ENCODE measurements around the gene PLA2G4E. TPM values are rescaled to one million over a fixed set of nuclear protein-coding genes. Genes with fewer than 3 reads are reported as not detected.

The PLA2G4E gene
- total RNA-seq, 1 donor from 2014 or later = not detected

DNA sequence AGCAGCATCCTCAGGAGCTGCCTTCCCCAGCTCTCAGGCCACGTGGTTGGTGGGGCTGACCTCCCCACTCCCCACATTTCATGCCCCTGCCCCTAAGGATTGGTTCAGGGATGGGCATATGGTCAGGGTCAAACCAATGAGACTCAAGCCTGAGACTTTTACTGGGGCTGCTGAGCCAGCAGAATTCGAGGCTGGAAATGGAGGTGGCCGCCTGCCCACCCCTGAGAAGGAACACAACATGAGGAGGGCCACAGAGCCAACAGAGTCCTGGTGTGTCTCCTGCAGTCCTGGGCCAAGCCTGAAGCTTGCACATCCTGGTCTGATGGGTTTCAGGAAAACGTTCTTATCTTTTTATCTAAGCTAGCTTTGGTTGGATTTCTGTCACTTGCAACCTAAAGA, 54.4 kb downstream of the PLA2G4E start:
- POLR2A ChIA-PET = interaction anchor here (0.7 to 8.2 kb wide), 3 partner anchors 9 to 37 kb away, joined by 5 to 92 read pairs (median 7); no protein-coding TSS in a partner anchor
- intact Hi-C loops (cut with micrococcal nuclease) = no loop called here
- ATAC-seq (ENCODE audit: low read depth) (no peak), DNase-seq (no peak)
- no peaks in the 10 kb centered on the region for H3K9me3 Mint-ChIP-seq
- CTCF ChIA-PET = interaction anchor here (1.0 kb wide), 1 partner anchor 62 kb away, joined by 3 read pairs; no protein-coding TSS in a partner anchor
- H3K27ac Mint-ChIP-seq = peak overlapping the region; percentile 94
- peaks cover 56% of the 10 kb centered on the region for H3K4me1 Mint-ChIP-seq
- peaks cover 2% of the 10 kb centered on the region for H3K36me3 Mint-ChIP-seq (ENCODE audit: low read depth)
- H3K27me3 Mint-ChIP-seq = no peaks in the 10 kb centered on the region
- H3K4me3 Mint-ChIP-seq = no peak overlapping the region
- TF ChIP-seq, protein P1, sequence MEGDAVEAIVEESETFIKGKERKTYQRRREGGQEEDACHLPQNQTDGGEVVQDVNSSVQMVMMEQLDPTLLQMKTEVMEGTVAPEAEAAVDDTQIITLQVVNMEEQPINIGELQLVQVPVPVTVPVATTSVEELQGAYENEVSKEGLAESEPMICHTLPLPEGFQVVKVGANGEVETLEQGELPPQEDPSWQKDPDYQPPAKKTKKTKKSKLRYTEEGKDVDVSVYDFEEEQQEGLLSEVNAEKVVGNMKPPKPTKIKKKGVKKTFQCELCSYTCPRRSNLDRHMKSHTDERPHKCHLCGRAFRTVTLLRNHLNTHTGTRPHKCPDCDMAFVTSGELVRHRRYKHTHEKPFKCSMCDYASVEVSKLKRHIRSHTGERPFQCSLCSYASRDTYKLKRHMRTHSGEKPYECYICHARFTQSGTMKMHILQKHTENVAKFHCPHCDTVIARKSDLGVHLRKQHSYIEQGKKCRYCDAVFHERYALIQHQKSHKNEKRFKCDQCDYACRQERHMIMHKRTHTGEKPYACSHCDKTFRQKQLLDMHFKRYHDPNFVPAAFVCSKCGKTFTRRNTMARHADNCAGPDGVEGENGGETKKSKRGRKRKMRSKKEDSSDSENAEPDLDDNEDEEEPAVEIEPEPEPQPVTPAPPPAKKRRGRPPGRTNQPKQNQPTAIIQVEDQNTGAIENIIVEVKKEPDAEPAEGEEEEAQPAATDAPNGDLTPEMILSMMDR (IDR thresholded peaks at IDR 0.05) = no peak

DNA sequence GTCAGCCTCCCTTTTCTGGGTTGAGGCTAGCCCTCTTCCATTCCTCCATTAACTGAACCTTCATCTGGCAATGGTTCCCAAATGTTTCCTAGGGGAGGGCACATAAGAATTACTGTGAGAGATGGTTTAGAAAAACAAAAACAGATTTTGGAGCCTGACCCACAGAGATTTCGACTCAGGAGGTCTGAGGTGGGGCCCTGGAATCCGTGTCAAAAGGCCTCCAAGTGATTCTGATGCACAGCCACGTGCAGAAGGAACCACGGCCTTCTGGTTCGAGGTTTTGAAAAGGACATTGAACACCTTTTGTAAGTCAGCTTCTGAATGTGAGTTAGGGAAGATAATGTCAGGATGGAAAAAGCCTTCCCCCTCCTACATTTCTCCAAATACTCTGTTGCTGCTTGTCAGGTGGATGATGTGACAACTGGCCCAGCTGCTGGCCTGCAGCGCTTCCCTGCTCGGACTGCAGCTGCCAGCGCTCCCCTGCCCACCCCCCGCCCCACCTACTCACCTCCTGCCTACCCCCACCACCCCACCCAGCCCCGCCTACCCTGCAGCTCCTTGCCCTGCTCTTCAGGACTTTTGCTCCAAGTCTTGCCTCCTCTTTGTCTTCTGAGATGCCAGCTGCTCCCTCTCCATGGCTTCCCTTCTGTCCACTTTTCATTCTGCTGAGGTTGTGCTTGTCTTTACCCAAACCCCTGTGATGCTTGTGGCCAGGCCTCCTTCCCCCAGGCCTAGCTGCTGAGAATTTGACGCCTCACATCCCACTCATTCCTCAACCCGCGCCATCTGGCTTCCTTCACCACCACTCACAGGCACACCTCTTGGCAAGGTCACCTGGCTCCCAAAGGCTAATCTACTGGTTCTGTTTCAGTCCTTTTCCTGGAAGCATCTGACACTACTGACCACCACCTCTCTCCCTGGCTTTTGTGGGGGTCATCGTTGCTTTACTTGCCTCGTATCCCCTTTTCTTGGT, 55.1 kb downstream of the PLA2G4E start:
- Mint-ChIP-seq H3K4me1 (peaks cover 49% of the 10 kb centered on the region), H3K36me3 (ENCODE audit: low read depth) (peaks cover 2% of the 10 kb centered on the region), H3K4me3 (no peak overlapping the region), H3K27me3 (no peaks in the 10 kb centered on the region), H3K9me3 (no peaks in the 10 kb centered on the region), H3K27ac (peak overlapping the region; percentile 56)
- POLR2A ChIA-PET = interaction anchor here (1.6 to 8.2 kb wide), 2 partner anchors 8 to 36 kb away, joined by 5 to 92 read pairs; no protein-coding TSS in a partner anchor
- CTCF ChIA-PET = no interaction called here
- TF ChIP-seq, protein P1 (IDR thresholded peaks at IDR 0.05) = no peak
- intact Hi-C loops (cut with micrococcal nuclease) = no loop called here
- no peak for ATAC-seq (ENCODE audit: low read depth)
- DNase-seq = no peak

DNA sequence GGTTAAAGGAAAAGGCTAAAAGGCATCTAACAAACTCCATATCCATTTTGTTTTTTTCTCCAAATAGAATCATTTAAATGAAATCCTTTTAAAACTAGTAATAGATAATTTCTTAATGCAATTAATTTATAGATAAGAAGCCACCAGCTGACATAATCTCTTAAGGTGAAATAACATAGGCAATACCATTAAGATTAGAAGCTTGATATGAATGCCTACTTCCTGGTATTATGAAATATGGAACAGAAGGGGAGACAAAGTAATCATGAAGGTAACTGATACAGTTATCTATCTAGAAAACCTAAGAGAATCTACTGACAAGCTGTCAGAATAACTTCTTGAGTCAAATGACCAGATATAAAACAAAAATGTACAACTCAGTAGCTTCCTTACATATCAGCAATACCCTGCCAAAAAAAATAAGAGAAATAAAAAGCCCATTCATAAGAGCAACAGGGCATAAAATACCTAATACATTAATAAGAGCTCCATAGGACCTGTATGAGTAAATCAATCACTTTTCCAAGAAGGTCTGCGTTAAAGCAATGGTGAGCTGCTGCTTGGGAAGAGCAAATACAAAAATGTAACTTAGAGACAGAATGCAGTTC, 59.1 kb downstream of the PLA2G4E start:
- Mint-ChIP-seq H3K27ac (no peak overlapping the region), H3K36me3 (ENCODE audit: low read depth) (peaks cover 5% of the 10 kb centered on the region), H3K4me3 (no peak overlapping the region), H3K4me1 (peaks cover 17% of the 10 kb centered on the region), H3K27me3 (no peaks in the 10 kb centered on the region), H3K9me3 (no peaks in the 10 kb centered on the region)
- ATAC-seq (ENCODE audit: low read depth) (no peak), DNase-seq (no peak)
- TF ChIP-seq, protein P1 (IDR thresholded peaks at IDR 0.05) = no peak
- CTCF ChIA-PET = interaction anchor here (0.5 to 0.7 kb wide), 2 partner anchors 102 to 163 kb away, joined by 3 read pairs; no protein-coding TSS in a partner anchor
- POLR2A ChIA-PET = interaction anchor here (0.6 to 1.0 kb wide), 2 partner anchors 11 to 29 kb away, joined by 4 to 8 read pairs; partner anchors contain the start of gene EHD4
- intact Hi-C loops (cut with micrococcal nuclease) = no loop called here

DNA sequence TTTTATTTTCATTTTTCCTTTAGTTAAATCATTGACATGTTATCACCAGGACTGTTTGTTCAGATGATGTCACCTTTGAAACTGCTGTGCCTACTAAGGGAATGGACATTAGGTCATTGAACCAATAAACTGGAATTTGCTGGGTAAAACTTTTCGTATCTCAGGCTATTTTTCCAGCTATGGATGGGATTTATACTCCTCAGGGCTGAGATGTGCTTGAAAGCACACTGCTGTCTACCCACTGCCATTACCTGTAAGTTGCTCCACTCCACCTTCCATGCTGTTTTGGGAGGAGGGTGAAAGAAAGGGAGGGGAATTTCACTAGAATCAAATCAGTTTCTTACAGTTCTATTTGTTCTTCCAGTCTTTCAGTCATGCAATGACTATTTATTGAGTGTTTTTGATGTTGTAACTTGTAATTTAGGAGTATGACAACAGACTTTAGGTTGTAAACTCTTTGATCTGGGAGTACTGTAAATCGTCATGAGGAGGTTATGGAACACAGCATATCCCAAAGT, 59.8 kb downstream of the PLA2G4E start:
- intact Hi-C loops (cut with micrococcal nuclease) = no loop called here
- Mint-ChIP-seq H3K4me3 (no peak overlapping the region), H3K4me1 (peaks cover 12% of the 10 kb centered on the region), H3K9me3 (no peaks in the 10 kb centered on the region), H3K27me3 (no peaks in the 10 kb centered on the region), H3K27ac (no peak overlapping the region), H3K36me3 (ENCODE audit: low read depth) (peaks cover 5% of the 10 kb centered on the region)
- TF ChIP-seq, protein P1 (IDR thresholded peaks at IDR 0.05) = no peak
- DNase-seq (no peak), ATAC-seq (ENCODE audit: low read depth) (no peak)
- POLR2A ChIA-PET = interaction anchor here (0.6 to 1.0 kb wide), 2 partner anchors 11 to 29 kb away, joined by 4 to 8 read pairs; partner anchors contain the start of gene EHD4
- CTCF ChIA-PET = interaction anchor here (0.5 to 0.7 kb wide), 2 partner anchors 102 to 164 kb away, joined by 3 read pairs; no protein-coding TSS in a partner anchor
